Dedifferentiated amniotic fluid mesenchymal stem cell (primary cell): Measurements from ENCODE around the gene RAB12.
"Not testable (repeated sequence)": the region's sequence is repeated elsewhere in the genome, so short reads cannot be mapped to it uniquely, and the experiment has no call there.

ENCODE experiments used
- DNase-seq: peaks from one replicate; pipeline ENCODE4 v3.0.0-alpha.2; 2016; ENCODE audit errors: extremely low spot score

Gene RAB12

DNA sequence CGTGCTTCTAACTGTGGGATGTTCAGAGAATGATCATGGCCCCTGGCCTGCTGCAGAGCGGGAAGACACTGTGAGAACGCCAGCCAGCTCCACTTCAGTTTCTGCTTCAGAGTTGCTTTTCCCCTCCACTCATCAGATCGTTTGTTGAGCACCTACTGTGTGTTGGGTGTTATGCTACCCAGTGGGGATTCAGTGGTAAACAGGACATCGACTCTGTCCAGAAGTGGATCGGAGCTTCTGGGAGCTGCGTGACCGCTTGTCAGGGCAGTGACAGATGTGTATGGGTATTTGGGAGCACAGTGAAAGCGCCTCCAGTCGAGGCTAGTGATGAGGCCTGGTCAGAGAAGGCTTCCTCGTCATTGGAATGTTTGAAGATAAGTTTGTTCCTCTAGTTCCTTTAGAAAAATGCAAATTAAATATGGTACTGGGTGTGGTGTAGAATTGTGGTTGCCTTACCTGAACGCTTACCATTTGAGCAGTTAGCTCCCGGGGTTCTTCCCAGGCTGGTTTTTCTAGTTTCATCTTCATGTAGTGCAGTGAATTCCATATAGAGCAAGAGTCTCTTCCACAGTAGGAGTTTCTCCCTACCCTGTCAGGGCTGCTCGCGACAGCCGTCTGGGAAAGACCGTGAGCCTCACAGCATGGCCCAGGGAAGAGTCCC lies 2.8 kb downstream of the RAB12 start:
- no peak for DNase-seq

DNA sequence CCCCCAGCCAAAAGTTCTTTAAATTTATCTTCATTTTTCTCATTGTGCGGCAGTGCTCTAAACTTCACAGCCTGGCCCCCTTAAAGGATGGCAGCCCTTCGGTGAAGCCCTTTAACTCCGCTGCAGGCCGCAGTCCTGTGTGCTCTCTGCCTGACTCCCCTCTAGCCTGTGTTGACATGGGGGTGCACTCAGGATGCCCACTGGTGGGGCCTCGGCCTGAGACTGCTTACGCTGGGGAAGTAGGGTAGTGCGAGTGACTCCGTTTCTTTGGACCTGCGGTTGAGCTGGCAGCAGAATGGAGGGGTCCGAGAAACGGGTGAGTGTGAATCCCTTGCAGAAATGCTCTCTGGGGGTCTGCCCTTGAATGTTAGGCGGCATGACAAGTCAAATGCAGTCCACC lies 5.6 kb downstream of the RAB12 start:
- no peak for DNase-seq

DNA sequence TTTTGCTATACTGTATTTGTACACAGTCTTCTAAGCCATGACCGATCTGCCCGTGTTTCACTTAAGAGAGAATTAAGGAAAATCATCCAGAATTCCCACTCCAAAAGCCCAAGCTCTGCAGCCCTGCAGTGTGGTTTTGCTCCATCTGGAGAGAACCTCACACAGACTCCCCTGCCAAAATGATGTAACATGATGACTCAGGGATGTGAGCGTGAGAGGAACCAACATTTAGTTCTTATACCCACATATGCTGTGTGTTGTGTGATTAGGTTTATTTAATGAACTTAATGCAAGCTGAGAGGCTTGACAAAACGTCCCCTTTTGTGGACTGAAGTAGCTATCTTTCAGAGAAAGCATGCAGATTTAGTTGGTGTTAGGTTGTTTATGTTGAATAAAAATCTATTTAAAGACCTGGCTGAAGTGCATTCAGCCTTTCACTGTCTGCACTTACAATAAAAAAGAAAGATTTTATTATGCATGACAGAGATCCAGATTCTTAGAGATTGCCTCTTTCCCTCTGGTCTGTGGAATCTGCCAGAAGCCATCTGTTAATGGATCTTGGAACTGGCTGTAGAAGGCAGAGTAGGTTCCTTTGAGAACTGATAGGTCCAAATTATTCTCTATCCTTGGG lies 6.3 kb downstream of the RAB12 start:
- peak; percentile 93 for DNase-seq

DNA sequence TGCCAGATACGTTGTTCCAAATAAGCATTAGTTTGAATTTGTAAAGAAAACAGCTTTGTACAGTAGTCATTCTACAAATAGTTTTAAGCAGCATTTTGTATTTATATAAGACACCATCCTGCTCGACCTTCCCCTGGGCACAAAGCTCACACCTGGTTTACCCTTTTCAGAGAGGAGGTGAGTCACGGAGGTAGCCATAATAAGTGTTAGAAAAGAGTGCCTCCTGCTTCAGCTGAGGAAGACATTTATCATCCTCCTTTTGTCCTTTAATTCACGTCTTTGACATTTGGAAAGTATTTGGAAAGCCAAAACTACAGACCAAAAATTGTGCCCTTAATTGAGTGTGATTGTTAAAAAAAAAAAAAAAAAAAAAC lies 6.8 kb downstream of the RAB12 start:
- DNase-seq: no peak

DNA sequence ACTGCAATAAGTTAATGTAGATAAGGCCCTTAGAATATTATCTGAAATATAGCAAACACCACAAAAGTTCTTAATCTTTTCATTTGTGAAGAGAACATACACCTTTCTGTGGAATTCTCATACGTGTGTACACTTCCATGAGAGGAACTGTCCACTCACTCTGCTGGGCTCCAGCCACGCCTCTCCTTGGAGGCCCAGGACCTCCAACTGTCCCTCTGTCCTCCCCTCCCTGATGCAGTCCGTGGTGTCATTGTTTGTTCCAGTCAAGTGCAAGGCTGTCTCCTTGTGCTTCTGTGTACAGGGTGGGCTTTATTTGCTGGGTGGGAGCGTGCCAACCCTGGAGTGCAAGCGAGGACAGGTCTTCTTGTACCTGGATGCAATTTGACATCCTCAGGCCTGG lies 8.7 kb downstream of the RAB12 start:
- DNase-seq: no peak

DNA sequence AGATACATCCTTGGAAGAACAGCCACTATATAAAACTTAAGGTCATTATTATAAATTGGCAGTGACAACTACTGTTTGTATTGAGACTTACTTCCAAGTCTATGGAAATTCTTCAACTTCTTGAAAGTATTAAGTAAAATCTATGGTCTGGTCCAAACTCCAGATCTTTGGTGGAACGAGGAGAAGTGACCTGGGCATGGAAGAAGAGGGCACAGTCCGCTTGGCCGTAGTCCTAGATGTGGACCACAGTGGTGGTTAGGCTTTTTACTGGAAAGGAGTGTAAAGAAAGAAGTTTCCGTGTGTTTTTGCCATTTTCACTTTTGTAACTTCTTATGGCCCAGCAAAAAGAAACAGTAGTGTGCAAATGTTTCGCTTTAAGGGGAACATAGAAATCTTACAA lies 9.8 kb downstream of the RAB12 start:
- DNase-seq: no peak

DNA sequence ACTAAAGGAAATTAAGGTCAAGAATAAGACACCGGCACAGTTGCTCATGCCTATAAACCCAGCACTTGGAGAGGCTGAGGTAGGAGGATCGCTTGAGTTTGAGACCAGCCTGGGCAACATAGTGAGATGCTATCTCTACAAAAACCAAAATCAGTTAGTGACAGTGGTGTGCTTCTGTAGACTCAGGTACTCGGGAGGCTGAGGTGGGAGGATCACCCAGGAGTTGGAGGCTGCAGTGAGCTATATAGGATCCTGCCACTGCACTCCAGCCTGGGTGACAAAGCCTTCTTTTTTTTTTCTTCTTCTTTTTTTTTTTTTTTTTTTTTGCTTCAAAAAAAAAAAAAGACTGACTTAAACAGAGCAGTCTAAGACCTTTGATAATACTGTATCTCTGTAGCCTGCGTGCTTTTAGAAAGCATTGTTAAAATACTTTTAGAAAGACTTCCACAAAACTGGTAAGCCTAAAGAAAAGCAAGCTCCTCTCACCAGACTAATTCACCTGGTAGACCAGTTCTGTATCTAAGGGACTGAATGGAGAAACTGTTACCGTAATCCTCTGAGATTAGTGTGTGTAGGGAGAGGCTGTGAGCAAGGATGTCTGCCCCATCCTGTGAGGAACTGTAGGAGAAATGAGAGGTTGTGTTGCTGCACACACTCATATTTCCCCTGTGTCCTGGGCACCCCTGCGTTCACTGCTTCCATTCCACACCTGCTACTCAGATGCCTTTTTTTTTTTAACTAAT lies 10.8 kb downstream of the RAB12 start:
- DNase-seq: no peak

DNA sequence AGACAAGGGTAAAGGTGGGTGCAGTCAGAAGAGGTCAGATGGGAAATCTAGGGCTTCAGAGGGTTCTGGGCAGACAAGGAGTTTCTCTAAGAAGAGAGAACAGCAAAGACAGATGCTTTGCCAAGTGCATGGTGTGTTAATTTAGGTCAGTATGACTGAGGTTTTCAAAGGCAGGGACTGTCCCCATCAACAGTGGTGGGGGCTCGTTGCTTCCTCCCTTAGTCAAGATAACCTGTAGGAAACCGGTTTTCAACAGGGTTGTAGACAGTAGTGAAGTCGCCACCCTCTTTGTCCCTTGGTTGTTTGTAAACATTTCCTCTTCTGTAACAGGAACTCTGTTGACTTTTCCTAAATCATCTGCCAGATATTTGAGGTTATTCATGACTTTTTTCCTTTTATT lies 11.6 kb downstream of the RAB12 start:
- no peak for DNase-seq

DNA sequence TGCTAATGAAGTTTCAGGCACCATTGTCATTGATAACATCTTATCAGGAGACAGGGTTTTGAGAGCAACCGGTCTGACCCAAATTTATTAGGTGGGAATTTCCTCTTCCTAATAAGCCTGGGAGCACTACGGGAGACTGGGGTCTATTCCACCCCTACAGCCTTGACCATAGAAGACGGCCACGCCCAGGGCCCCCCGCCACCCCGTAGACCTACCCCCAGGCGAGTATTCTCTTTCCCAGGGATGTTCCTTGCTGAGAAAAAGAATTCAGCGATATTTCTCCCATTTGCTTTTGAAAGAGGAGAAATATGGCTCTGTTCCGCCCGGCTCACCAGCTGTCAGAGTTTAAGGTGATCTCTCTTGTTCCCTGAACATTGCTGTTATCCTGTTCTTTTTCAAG lies 13.4 kb downstream of the RAB12 start:
- DNase-seq: not testable (repeated sequence)

DNA sequence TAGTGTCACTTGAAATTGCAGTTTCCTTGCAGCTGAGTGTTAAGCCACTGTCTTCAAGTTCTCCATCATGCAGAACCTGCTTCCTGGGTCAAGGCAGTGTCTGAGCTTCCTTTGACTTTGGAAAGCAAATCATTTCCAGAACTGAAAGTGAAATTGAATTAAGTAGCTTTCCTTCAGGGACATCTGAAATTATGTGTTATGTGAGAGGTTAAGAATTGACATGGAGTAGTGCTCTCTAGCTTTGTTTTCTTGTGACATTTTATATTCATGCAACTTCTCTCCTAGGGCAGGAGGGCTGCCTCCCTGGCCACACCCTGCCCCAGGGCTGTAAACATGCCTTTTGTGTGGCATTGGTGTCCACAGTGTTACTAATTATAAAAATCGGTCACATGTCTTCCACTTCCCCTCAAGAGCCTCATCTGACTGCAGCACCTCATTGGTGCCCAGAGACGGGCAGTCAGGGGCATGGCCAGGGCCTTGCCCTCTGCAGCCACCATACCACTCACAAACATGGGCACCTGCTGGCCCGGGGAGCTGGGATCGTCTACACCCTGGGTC lies 14.4 kb downstream of the RAB12 start:
- DNase-seq: no peak

DNA sequence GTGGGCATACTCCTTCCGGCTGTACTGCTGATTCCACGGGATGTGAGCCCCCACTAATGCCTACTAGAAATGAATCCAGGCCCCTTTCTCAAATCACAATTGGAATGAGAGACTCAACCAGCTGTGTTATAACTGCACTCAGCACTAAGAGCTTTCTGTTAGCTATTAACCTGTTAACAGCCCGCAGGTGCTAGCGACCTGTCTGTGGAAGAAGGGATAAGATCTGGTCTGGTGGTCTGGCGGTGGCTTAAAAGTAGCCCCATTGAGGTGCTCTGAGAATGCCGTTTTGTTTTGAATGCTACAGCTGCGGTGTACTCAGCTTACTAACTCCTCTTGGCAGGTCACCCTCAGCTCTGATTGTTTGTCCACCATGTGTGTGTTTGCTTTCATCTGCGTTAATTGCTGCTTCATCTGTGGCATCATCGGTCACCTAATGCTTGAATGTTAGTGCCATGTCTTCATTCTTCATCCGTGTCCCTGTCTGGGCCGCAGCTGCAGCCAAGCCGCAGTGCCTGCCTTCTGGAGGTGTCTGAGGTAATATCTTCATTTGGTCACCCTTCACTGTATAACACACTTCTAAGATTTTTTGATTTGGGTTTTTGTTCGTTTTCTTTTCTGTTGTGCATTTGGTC lies 16.3 kb downstream of the RAB12 start:
- DNase-seq: no peak

DNA sequence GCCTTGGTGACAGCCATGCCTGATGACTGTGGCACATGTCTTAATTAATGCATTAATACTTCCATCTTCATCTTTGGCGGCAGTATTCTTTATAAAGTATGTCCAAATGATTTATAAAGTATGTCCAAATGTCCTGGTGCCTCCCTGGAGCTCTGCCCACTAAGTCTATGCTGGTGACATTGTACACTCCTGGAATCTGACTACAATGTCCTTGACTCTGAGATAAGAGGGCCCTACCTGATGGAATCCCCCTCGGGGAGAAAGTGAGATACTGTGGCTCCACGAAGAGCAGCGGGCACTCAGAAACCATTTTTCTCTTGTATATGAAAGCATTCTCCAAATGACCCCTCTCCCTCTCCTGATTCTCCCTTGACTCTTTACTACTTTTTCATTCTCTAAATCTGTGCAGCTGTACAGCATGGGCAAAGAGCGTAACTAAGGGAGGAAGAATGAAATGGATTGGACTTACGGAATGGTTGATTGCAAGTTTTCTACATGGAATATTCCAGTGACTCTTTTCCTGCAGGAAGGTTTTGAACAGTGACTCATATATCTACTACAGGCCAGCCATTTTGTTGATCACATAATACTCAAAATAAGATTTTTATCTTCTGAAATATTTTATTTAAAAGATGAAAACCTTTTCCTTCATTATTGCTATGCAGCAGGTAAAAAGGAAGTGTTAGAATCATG lies 17.3 kb downstream of the RAB12 start:
- DNase-seq: no peak

DNA sequence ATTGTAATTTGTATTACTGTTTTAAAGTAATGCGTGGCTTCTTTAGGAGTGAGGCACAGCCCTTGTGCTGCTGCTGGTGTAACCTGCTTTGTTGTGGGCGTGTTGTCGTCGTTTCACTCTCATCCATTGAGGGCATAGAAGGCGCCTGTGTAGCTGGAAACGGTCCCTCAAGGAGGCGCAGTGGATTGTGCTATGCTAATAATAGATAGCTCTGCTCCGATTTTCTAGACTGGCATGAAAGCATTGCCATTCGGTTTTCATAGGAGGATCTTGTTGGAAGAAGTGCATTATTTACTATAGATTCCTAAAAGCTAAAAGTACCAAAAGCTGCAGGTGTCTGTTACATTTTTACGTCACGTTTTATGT lies 17.9 kb downstream of the RAB12 start:
- DNase-seq: no peak

DNA sequence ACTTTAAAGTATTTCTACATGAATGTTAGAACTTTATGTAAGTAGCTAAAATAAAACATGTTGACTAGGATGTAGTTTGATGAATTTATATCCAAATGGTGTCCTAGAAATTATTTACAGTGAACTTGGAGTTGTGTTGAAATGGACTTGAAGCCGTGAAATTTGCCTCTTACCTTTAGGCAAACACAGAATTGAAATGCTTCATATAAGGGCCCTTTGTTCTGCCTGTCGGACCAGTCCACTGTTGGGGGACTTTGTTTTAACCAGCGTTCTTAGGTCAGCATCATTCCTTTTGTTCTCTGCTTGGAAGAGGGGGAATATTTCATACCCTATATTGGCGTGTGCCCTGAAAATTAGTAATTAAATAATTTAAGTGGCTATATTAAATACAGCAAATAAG lies 18.3 kb downstream of the RAB12 start:
- DNase-seq: no peak

DNA sequence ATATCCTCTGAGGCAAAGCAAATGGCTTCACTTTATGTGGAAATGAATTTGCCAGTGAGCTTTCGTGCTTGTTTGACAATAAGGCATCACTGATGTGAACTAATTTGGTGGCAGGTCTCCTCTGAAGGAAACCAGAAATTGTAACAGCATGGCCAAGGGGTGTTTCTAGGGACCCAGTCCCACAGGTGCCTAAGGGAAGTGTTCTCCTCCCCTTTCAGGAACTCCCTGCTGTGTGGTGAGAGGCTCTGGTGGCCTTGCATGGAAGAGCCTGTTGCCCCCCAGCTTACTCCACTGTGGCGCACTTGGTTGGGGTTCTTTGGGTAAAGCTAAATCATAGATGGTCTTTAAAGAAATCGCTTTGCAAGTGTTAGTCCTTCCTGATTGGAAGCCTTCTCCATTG lies 20.4 kb downstream of the RAB12 start:
- DNase-seq: no peak

DNA sequence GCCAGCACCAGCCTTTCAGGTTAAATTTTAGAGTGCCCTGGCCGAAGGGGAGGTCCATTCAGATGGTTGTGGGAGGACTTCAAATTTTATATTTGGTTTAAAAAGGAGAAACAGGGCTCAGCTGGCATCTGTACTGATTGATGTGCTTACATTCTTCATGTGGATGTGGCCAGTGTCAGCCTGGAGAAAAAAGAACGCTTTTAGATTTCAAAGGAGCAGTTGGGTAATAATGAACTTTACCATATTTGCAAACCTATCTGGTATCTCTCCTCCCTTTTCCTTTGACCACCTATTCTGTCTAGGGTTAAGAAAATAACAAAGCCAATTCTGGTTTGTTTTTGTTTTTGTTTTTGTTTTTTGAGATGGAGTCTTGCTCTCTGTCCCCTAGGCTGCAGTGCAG lies 21.3 kb downstream of the RAB12 start:
- no peak for DNase-seq

DNA sequence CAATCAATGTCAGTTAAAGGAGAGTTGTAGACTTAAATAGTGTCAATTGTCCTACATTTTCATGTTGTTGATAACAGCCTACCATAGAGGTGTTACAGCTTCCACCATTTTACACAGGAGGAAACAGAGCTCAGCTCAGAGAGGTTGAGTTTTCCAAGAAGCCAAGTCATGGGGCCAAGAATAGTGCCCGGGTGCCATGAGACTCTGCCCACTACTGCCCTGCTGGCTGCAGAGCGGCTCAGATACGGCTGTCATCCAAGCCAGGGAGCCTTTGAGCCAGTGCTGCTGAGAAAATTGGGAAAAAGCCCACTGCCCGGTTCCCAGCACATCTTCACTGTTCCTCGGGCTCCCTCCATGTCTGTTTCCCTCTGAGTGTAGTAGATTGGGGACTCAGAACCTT lies 22.0 kb downstream of the RAB12 start:
- no peak for DNase-seq

DNA sequence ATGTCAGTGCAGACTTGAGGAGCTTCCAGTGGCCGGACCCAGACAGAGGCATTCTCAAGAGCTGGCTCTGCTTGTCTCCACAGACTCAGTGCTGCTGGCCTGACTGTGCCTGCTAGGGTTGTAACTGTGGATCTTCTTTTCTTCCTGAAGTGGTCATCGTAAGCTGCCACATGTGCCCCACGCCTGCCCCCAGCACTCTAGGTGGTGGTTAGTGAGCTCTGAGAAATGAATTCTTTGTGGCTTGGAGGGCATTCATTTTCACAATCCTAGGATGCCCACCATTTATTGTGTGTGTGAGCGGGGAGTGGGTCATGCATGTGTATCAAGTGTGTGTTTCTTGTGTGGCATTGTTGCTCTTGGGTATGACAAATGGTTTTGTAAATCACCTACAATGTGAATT lies 23.1 kb downstream of the RAB12 start:
- no peak for DNase-seq

DNA sequence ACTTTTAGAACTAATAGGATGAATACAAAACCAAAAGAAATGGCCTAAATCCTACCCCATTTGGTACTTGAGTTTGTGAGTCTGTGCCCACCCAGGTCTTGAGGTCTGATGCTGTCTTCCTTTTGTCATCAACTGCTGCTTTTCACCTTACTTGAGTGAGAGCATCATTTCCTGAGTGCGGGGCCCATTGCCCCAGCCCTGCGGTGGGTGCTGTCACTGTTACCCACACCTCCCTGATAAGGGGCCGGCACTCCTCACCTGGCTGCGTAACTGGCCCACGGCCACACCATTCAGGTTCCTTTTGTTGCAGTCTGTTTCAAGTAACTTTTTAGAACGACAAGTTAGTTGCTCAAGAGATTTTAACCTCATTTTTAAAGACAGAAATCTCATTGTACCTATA lies 25.3 kb downstream of the RAB12 start:
- no peak for DNase-seq

DNA sequence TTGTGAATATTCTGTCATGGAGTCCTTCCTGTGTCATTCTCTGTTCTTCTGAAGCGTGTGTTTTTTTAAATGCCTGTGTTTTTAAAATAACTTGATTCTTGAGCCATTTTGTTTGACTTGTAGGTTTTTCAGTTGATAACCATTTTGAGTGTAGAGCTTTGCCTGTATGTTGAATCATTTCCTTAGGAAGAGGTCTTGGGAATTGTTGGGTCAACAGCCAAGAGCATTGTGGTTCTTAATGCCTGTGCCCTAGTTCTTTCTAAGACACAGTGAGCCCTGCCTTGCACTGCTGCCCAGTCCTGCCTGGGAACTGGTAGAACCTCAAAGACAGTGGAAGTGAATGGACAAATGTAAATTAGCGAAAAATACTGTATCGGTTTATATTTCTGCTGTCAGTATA lies 25.9 kb downstream of the RAB12 start:
- DNase-seq: no peak

DNA sequence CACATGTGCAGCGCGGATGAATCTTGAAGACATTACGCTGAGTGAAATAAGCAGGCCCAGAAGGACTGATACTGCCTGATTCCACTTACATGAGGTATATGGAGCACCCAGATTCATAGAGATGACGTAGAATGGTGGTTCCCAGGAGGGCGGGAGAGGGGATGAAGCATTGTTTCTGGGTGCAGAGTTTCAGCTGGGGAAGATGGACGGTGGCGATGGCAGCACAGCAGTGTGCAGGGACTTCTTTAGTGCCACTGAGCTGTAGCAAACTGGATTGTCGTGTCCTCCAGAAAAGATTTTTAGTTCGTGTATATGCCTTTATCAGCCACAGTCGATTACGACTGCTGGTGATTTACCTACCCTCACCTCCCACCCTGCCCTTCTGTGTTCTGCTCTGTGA lies 30.5 kb downstream of the RAB12 start:
- no peak for DNase-seq

DNA sequence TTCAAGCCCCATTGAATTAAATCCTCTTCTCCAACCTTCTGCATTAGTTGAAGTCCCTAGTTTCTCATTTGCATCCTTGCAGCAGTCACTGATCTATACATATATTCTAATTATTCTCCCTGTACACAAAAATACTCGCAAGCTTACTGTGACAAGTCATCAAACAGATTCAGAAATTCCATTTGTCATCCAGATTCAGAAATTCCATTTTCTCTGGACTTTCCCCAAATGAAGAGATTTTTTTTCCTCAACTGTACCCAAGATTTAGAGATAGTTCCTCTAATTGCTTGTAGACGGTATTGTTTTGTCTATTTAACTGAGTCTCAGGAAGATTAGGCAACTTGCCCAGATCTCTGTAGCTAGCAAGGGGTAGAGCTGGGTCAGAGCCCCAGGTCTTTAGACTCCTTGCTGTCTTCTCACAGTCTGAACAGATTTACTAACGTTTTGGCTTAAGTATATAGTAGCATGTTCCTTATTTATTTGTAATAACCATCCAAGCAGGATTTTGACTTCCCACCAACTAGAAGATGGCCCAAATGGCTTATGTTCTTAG lies 34.2 kb downstream of the RAB12 start:
- no peak for DNase-seq
